Activated CD8-positive, alpha-beta memory T cell treated with anti-CD3 and anti-CD28 coated beads, Interleukin-2, amount 50 U/mL, for 24 hours (primary cell): ENCODE results near the gene PRRC1.

Experiments
- DNase-seq: peaks from one replicate; pipeline ENCODE4 v3.0.0-alpha.2; 2020; ENCODE audit errors: extremely low read depth

PRRC1 gene

DNA sequence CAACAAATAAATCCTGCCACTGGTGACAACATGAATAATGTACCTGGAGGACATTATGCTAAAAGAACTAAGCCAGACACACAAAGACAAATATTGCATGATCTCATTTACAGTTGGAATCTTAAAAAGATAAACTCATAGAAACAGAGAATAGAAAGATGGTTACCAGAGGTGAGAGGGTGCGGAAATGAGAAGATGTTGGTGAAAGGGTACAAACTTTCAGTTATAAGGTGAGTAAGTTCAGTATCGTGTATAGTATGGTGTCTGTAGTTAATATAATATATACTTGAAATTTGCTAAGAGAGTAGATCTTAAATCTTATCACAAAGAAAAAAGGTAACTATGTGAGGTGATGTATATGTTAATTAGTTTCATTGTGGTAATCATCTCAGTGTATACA lies 63.3 kb downstream of the PRRC1 start:
- DNase-seq = no peak

DNA sequence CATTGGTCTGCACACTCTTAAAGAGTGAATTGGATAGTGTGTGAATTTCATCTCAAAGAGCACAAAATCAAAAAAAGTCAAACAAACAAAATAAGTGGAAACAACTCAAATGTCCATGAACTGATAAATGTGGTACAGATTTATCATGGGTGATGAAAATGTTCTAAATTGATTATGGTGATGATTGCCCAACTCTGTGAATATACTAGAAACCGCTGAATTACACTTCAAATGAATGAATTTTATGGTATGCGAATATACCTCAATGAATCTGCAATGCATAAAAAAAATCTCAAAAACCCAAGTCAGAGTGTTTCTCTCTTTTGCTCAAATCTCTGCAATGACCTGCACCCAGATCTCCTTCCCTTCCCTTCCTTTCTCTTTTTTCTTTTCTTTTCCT lies 64.0 kb downstream of the PRRC1 start:
- no peak for DNase-seq

DNA sequence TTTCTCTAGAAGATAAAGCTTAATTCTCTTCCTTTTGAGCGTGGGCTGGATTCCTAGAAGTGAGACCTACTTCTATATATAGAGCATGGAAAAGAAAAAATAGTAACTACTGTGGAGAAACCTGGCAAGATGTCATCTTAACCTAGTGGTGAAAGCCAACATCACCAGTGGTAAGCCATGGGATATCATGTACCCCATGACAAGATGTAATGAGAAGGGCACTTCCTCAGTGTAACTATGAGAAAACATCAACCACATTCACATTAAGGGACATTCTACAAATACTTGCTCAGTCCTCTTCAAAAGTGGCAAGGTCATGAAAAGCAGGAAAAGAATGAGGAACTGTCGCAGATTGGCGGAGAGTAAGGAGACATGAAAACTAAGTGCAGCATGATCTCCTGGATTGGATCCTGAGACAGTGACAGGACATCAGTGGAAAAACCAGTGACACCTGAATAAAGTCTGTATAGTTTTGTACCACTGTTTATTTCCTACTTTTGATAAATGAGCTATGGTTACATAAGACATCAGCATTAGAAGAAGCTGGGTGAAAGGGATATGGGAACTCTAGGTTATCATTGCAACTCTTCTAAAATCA lies 65.4 kb downstream of the PRRC1 start:
- no peak for DNase-seq

DNA sequence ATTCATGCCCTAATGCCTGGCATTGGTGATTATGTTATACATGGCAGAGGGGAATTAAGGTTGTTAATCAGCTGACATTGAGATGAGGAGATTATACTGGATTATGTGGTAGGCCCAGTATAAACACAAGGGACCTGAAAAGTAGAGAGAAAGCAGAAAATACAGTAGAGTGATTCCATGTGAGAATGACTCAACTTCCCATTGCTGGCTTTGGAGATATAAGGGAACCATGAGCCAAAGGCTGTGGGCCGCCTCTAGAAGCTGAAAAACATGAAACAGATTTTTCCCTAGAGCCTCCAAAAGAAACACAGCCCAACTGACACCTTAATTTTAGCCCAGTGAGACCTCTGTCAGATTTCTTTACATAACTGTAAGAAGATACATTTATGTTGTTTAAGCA lies 66.4 kb downstream of the PRRC1 start:
- DNase-seq = no peak

DNA sequence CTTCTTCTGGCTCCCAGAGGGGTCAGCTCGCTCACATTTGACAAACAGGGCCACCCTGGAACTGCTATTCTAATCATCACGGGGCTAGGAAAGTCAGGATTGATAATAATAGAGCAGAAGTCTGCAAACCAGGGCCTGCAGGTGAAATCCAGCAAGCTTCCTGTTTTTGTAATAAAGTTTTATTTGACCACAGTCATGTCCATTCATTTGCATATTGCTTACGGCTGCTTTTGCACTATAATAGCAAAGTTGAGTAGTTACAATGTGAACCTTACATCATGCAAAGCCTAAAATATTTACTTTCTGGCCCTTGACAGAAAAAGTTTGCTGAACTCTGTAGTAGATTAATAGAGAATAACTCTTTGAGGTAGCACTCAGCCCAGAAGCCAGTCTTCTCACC lies 68.2 kb downstream of the PRRC1 start:
- no peak for DNase-seq

DNA sequence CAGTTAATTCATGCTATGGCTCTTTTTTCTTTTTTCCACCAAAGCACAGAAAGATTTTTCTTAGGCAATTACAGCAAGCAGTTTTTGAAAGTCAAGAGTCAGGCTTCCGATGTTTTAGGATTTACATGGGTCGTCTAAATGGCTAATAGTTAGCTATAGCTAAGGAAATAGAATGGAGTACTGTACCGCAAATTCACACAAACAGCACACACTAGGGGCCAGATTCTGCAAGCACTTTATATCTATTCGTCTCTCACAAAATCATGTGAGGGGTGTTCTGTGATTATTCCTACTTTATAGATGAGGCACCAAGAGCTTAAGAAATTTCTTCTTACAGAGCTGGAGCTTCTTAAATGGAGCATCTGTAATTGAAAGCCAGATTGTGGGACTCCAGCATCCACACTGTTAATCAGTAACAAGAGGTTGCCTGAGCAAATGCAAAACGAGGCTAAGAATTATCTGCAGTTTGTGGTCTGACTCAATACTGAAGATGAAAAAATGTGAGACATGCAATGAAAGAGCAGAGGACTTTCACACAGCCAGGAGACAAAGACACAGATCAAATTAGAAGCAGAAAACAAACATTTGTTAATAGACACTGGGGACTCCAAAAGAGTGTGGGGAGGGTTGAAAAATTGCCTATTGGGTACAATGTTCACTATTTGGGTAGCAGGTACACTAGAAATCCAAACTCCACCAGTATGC lies 68.8 kb downstream of the PRRC1 start:
- no peak for DNase-seq

DNA sequence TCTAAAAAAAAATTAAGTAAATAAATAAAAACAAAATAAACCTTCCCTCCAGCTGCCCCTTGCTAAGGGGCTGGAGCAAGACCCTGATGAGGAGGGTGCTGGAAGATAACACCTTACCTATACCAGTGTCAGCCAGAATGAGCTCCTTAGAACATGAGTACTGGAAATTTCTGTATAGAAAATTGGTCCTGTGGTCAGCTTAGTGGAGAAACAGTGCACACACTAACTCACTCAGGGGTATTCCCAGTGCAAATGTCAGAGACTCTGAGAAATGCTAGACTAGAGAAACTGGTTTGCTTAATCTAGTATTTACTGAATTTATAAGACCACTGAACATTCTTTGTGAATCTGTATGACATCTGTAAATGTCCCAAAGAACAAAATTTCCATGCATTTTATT lies 69.4 kb downstream of the PRRC1 start:
- no peak for DNase-seq

DNA sequence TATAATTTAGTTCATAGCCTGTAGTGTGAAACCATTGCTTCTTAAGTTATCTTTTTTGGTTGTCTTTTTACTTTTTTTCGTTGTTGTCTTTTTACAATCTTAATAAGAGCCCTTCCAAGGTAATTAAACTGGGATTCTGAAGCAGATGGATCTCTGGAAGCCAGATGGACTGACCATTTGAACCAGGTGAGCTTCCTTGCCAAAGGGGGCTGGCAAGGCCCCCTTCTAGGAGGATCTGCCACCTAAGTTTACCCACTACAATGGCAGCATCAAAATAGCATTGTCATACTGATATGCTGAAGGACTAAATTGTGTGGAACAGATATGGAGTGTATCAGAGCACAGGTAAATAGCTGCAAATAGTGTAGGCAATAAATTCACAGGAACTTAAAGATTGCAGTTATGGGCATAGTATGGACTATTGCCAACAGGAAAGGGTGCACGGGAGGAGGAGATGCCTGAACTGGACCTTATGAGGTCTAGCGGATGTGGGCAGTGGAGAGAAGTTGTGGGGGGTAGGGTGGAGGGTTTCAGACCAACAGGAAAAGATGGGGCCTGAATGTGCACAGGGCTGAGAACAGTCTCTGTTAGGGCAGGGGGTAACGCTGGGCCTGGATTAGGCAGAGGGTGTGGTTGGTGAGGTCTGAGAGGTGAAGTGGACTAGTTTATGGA lies 69.9 kb downstream of the PRRC1 start:
- DNase-seq = no peak

DNA sequence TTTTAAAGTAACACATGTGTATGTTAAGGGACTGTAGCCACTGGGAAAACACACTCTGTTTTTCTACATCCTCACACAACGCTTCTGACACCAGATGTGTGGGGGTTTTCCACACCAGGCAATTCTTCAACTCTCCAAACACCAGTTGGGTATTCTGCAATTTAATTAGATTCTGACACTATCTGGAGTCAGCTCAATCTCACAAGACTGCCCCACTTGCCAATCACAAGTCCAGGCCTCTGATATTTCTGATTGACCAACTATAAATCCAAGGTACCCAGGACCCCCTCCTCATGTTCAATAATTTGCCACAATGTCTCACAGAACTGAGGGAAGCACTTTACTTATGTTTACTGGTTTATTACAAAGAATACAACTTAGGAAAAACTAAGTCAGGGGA lies 70.9 kb downstream of the PRRC1 start:
- no peak for DNase-seq

DNA sequence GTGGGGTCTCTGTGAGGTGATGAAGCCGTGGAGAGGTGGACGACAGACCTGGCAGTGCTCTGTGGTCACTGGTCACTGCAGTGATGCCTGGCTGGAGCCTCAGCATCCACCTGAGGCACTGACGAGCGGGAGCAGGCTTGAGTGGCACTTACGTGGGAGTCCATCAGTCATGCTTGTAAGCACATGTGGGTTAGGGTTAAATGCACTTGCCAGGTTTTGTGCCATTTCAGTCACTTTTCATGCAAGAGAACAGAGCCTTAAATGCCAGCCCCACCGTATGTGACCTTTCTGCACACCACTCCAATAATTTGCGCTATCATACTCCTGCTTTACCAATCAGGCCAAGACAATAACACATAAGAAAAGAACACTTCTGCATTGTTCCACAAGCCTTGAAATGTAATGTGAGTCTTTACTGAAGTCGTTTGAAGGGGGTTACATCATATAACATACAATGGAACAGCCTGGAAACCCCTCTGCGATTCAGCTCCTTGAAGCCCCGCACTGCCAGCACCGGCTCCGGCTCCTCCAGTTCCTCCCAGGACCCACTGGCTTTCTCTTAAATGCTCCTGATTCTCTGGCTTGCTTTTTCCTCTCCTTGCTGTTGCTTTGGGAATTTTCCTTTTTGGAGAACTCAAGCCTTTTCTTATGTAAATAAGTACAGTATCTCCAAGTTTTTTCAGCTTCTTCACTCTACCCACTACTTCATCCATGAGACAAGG lies 72.0 kb downstream of the PRRC1 start:
- DNase-seq = no peak

DNA sequence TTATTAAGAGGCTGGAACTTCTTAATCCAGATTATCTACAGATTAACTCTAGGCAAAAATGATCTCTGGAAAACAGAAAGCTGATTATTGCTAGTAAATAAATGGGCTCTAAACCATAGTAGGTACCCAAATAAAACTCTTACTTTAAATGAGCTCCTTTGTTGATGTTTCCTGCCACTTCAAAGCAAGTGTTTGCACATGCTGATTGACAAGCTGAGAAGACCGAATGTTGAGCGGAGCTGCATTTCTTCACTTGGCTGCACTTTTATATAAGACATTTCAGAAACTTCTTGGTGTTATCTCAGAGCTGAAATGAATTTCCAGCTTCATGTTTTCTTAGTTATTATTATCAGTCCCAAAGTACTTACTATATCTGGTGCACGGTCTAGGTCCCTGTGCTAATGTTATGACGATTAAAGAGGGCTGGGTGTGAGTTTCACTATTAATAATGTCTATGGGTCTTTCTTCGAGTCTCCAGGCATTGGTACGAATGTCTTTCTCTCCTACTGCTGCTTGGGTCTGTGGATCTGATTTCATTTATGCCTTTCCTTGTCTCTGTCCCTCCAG lies 72.8 kb downstream of the PRRC1 start:
- no peak for DNase-seq

DNA sequence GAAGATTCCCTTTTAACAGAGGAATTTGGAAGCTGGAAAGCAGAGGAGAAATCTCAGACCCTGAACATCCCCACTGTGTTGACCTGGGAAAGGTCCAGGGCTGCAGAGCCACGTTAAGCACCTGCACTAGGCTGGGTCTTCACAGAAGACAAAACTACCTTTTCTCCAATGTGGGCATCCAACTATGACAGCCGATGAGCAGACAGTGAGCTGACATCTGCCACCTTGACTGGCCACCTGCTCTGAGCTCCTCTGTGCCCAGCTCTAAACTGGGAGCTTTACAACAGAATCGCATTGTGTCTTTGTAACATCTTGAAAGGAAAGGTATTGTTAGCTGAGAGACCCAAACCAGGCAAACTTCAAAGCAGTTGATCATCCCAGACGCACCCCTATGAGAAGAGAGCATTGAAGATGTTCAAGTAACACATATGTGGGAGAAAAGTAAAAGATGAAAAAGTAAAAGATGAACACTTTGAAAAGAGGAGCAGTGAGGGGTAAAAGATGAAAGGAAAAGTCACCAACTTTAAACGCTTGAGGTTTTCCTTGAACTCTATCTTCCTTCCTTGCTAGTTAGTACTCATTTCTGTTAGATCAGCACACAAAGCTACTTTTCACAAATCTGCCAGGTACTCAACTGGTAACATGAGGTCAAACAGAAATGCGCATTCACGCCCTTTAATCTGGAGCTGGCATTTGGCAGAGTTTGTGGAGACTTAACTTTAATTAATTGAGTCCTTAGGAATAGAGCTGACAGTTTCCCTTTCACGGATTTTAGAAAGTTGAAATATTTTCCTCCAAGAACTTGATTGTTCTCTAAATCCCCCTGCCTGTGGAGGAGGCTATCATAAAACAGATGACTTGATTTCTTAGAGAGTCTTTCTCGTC lies 78.3 kb downstream of the PRRC1 start:
- no peak for DNase-seq

DNA sequence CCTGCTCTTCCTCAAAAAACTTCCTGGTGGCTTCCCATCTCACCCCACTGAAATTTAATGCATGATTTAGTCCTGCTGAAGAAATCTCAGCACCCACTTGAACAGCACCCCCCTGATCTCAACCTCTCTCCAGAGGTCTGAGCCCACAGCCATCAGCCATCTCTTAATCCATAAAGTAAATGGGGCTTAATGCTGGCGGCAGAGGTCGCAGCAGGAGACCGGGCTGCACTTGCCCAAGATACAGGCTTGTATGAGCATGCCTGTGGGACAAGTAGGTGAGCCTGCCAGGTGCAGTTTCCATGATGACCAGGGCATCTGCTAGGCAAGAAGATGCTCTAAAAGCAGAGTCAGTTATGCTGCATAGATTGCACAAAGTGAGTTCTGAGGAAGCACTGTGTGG lies 79.1 kb downstream of the PRRC1 start:
- no peak for DNase-seq

DNA sequence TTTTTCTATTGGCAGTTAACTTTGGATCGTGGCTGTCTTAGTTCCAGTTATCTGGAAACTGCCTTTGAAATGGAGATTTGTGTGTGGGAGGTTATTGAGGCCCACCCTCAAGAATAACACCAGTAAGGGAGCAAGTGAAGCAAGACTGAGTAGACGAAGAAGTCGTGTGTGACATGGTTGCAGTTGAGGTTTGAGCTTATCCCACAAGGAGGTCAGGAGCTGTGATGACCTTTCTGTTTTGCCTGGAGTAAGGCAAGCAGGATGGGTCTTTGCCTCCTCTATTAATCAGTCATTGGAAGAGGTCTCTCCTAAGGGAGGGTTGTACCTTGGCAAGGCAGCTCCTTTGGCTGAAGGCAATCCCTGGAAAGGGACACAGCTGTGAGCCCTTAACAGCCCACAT lies 81.9 kb downstream of the PRRC1 start:
- no peak for DNase-seq

DNA sequence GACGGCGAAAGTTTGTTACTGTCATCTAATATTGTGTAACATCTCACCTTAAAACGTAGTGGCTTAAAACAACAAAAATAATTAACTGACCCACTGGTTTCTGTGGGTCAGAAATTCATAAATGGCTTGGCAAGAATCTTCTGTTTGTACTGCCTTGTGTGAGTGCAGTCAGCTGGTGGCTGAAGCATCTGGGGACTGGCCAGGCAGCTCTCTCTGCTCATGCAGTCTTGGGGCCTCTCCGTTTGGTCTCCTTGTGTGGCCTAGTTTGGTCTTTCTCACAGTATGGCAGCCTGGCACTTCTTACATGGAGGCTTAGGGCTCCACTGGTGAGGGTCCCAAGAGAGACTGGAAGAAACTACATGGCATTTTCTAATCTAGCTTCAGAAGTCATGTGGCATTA lies 82.4 kb downstream of the PRRC1 start:
- no peak for DNase-seq

DNA sequence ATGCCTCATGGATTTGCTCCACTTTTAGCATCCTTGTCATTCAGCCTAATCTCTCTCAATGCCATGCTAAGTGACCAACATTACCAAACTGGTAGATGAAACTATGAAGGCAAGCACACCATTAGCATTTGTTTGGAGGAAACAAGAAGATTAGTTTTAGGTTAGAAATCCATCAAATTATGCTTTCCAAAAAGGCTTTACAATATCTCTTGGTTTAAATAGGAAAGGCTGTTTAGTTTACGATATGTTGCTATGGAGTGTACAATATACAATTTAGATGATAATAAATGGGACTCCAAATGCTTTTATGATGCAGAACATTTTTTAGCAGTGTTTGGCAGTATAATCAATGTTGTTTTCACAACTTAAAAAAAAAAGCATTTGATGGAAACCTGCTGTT lies 83.7 kb downstream of the PRRC1 start:
- DNase-seq = no peak

DNA sequence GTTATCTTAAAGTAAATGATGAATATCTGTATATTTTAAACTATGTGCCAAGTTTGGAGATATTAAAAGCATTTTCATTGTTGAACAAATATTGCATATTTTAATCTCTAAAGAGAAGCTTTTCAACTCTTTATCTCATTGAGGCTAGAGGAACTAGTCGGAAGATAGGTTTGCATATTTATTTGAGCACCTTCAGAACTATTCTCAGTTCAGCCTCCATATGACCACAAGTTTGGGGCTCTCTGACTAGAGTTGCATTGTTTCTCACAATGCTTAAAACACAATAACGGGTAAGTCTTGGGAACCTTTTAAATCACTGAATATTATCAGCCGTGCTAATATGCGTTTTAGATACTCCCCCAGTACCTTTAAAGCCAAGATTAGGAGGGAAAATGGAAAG lies 84.2 kb downstream of the PRRC1 start:
- DNase-seq = no peak

DNA sequence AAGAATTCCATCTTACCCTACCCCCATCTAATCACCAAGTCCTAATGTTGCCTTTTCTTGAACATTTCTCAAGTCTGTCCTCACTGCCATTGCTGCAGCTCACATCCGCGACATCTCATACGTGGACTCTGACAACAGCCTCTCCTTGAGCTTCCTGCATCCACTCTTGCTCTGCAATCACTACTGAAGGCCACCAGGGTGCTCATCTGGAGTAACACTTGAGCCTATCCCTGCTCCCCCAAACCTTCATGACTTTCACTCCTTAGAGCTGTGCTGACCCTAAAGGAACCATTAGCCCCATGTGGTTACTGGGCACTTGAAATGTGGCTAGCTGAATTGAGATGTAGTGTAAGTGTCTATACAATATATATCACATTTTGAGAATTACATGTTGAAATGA lies 85.0 kb downstream of the PRRC1 start:
- no peak for DNase-seq

DNA sequence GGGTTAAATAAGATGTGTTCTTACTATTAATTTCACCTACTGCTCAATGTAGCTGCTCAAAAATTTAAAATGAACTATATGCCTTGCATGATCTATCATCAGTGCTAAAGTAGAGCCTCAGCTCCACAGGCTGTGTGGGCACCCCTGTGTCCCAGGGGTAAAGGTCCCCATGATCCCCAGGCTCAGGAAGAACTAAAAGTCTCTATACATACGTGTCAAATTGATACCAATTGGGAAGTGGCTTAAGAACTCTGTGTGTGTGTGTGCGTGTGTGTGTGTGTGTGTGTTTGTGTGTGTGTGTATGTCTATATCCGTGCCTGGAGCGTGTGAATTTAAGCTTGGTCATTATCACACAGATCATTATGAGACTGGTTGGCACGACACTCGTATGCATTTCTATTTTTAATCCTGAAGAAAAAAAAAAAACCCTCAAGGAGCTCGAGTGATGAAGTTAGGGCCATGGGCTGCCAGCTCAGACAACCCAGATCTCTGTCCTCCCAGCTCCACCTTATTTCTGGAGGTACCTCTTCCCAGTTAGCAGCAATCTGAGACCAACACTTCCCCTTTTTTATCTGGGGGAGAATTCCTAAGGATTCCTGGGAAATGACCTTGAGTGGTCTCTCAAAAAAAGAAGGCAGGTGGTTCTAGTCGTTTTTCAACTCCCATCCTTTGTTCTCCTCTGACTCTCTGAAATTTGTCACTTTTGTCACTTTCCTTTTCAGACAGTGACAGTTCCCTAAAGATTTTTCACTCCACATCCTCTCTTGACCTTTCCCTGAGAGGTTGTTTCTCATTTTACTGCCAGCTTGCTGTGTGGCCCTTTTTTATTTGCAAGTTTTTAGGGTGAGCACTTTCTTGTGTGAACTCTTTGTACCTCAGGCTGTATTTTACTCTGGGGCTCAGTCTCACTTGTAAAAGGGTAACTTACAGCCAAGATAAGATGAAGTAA lies 85.7 kb downstream of the PRRC1 start:
- DNase-seq = no peak
